PC-9 (cell line): Measurements from ENCODE around the gene HES3.

ENCODE experiments used
- CTCF ChIP-seq: fragments of 200-600 bp; sonication (generic); conservative IDR thresholded peaks from 2 replicates; pipeline ENCODE4 v1.6.1; 2017; ENCODE audit warnings: mixed run types, antibody characterized with exemption, mild to moderate bottlenecking, moderate library complexity
- EZH2 ChIP-seq: fragments of 200-600 bp; sonication (generic); IDR thresholded peaks from 2 replicates; pipeline ENCODE4 v1.8.0; 2017; ENCODE audit warnings: antibody characterized with exemption, low read depth

GRCh38 chr1:6275826-6276782, 32.1 kb downstream of the HES3 start:
- TF ChIP-seq CTCF (no peak), EZH2 (no peak)
